ENCODE measurements around the gene PMM2.
"Not testable (repeated sequence)": the region's sequence is repeated elsewhere in the genome, so short reads cannot be mapped to it uniquely, and the experiment has no call there.

PMM2 gene

GRCh38 chr16:8819411-8820034, 21.9 kb downstream of the PMM2 start:
- no peak for DNase-seq

- DNase-seq = no peak
Measured at GRCh38 chr16:8822403-8822802, 24.8 kb downstream of the PMM2 start.

- DNase-seq = no peak
Measured at GRCh38 chr16:8826278-8826879, 28.7 kb downstream of the PMM2 start.

- DNase-seq = no peak
Measured at GRCh38 chr16:8828541-8829165, 31.0 kb downstream of the PMM2 start.

- DNase-seq = no peak
Measured at GRCh38 chr16:8831450-8831849, 33.8 kb downstream of the PMM2 start.

GRCh38 chr16:8831871-8832716, 34.5 kb downstream of the PMM2 start:
- DNase-seq = no peak

GRCh38 chr16:8832717-8833105, 35.1 kb downstream of the PMM2 start:
- no peak for DNase-seq

- DNase-seq = not testable (repeated sequence)
Measured at GRCh38 chr16:8836797-8837196, 39.2 kb downstream of the PMM2 start.

GRCh38 chr16:8837594-8837993, 40.0 kb downstream of the PMM2 start:
- DNase-seq = not testable (repeated sequence)

GRCh38 chr16:8842016-8842415, 44.4 kb downstream of the PMM2 start:
- DNase-seq = not testable (repeated sequence)

- not testable (repeated sequence) for DNase-seq
Measured at GRCh38 chr16:8843296-8843695, 45.7 kb downstream of the PMM2 start.

- no peak for DNase-seq
Measured at GRCh38 chr16:8845699-8846298, 48.2 kb downstream of the PMM2 start.

- DNase-seq = no peak
Measured at GRCh38 chr16:8846401-8846932, 48.8 kb downstream of the PMM2 start.

GRCh38 chr16:8847145-8847544, 49.5 kb downstream of the PMM2 start:
- no peak for DNase-seq

GRCh38 chr16:8847623-8848022, 50.0 kb downstream of the PMM2 start:
- no peak for DNase-seq

- DNase-seq = no peak
Measured at GRCh38 chr16:8848231-8848938, 50.7 kb downstream of the PMM2 start.

- DNase-seq = no peak
Measured at GRCh38 chr16:8848939-8849391, 51.3 kb downstream of the PMM2 start.

- DNase-seq = peak; percentile 62
Measured at GRCh38 chr16:8849411-8850011, 51.9 kb downstream of the PMM2 start.

- DNase-seq = peak; percentile 56
Measured at GRCh38 chr16:8850279-8850885, 52.7 kb downstream of the PMM2 start.

GRCh38 chr16:8851761-8852403, 54.2 kb downstream of the PMM2 start:
- DNase-seq = peak; percentile 33

GRCh38 chr16:8852534-8852933, 54.9 kb downstream of the PMM2 start:
- peak; percentile 46 for DNase-seq

Measured in activated effector memory CD4-positive, alpha-beta T cell treated with anti-CD3 and anti-CD28 coated beads, Interleukin-2, amount 50 U/mL, for 16 hours (primary cell).